T-cell (primary cell): Measurements from ENCODE around the gene ARID5B. TPM values are rescaled to one million over a fixed set of nuclear protein-coding genes. Genes with fewer than 3 reads are reported as not detected.

ENCODE experiments used
- ATAC-seq, 4 experiments: fragments of 200-7000 bp in 3 of 4; fragments of 150-1000 bp in 1 of 4; cut with Tn5 transposase; replicated peaks in 1 of 4; 1 replicate in 3 of 4; 2 replicates in 1 of 4; pipeline ENCODE4 v1.10.0; 2021; ENCODE audit warnings: moderate library complexity in 3 of 4, mild to moderate bottlenecking in 2 of 4, moderate number of reproducible peaks in 1 of 4
- CTCF ChIA-PET, 2 donors: fragments of 300-600 bp; sonication (Branson Sonifier 250); formaldehyde crosslinking; loops; one replicate each; lab custom pipeline; 2022; ENCODE audit warnings: antibody characterized with exemption in 2 of 2; lab: Charles Lee
- POLR2A ChIA-PET, 2 donors: fragments of 300-600 bp; sonication (Branson Sonifier 250); formaldehyde crosslinking; loops; one replicate each; lab custom pipeline; 2022; ENCODE audit warnings: antibody characterized with exemption in 2 of 2; lab: Charles Lee
- DNase-seq, 35 experiments: peaks; one replicate each; pipeline versions ENCODE4 v3.0.0 to v3.0.0-alpha.2; 2013 to 2023
- H3K27ac ChIP-seq: one replicate; pipeline ENCODE4 v1.5.1; 2013; ENCODE audit warnings: low read length
- H3K27me3 ChIP-seq, 2 experiments: replicated peaks in 1 of 2; 1 replicate in 1 of 2; 2 replicates in 1 of 2; pipeline versions ENCODE4 v1.6.1 to v1.7.0; 2013; ENCODE audit warnings: low read length in 1 of 2, mixed read lengths in 1 of 2; ENCODE audit not compliant: control insufficient read depth in 2 of 2, insufficient read depth in 2 of 2; ENCODE audit errors: extremely low read depth in 1 of 2
- H3K36me3 ChIP-seq, 2 donors: 1 replicate in 1 of 2; 2 replicates in 1 of 2; pipeline versions ENCODE4 v1.6.1 to v1.7.0; 2013; ENCODE audit warnings: low read length in 1 of 2; ENCODE audit not compliant: control insufficient read depth in 2 of 2, insufficient read depth in 1 of 2; ENCODE audit errors: extremely low read depth in 1 of 2
- H3K4me1 ChIP-seq, 2 experiments: 1 replicate in 1 of 2; 2 replicates in 1 of 2; pipeline versions ENCODE4 v1.6.1 to v1.7.0; 2013; ENCODE audit warnings: low read length in 2 of 2, mixed read lengths in 1 of 2; ENCODE audit not compliant: insufficient read depth in 2 of 2, control insufficient read depth in 1 of 2; ENCODE audit errors: extremely low read depth in 1 of 2
- H3K4me3 ChIP-seq, 2 donors: 1 replicate in 1 of 2; 2 replicates in 1 of 2; pipeline versions ENCODE4 v1.5.1 to v1.7.0; 2013; ENCODE audit warnings: mild to moderate bottlenecking in 2 of 2, low read length in 1 of 2, moderate library complexity in 1 of 2; ENCODE audit not compliant: control insufficient read depth in 1 of 2; ENCODE audit errors: extremely low read depth in 1 of 2
- H3K9me3 ChIP-seq: 2 replicates; pipeline ENCODE4 v1.7.0; 2013
- H3K27ac Mint-ChIP-seq, 2 donors: one replicate each; pipeline ENCODE4 v1.8.0; 2020 to 2021; ENCODE audit warnings: mild to moderate bottlenecking in 2 of 2, mixed read lengths in 2 of 2
- H3K27me3 Mint-ChIP-seq, 2 donors: one replicate each; pipeline ENCODE4 v1.8.0; 2021 to 2022; ENCODE audit warnings: mixed read lengths in 2 of 2
- H3K36me3 Mint-ChIP-seq: one replicate; pipeline ENCODE4 v1.8.0; 2021; ENCODE audit warnings: mixed read lengths
- H3K4me1 Mint-ChIP-seq, 3 donors: one replicate each; pipeline ENCODE4 v1.8.0; 2020 to 2022; ENCODE audit warnings: mixed read lengths in 3 of 3, mild to moderate bottlenecking in 1 of 3
- H3K4me3 Mint-ChIP-seq, 3 donors: one replicate each; pipeline ENCODE4 v1.8.0; 2020 to 2022; ENCODE audit warnings: mild to moderate bottlenecking in 3 of 3, mixed read lengths in 3 of 3, moderate library complexity in 3 of 3
- H3K9me3 Mint-ChIP-seq, 3 donors: one replicate each; pipeline ENCODE4 v1.8.0; 2020 to 2022; ENCODE audit warnings: mixed read lengths in 3 of 3
- WGBS: methylation state at CpG from one replicate; pipeline ENCODE4 v1.1.5; 2013; ENCODE audit warnings: missing lambda C conversion rate; ENCODE audit not compliant: insufficient coverage; 5-methylcytosine and 5-hydroxymethylcytosine counted together
- total RNA-seq, 35 experiments: library from RNA in 6 of 35; stranded (reverse) in 6 of 35; fragments of 120-200 nt in 1 of 35; gene quantifications; one replicate each; pipeline versions ENCODE4 v1.2.1 to v1.2.4 and lab custom pipeline; 2013 to 2026

ARID5B gene
- total RNA-seq, 5 donors from 2014 or later (not counting 1 experiment from before 2014, with no cell fraction given) = 34.0 to 75.5 (median 42.5) TPM

DNA sequence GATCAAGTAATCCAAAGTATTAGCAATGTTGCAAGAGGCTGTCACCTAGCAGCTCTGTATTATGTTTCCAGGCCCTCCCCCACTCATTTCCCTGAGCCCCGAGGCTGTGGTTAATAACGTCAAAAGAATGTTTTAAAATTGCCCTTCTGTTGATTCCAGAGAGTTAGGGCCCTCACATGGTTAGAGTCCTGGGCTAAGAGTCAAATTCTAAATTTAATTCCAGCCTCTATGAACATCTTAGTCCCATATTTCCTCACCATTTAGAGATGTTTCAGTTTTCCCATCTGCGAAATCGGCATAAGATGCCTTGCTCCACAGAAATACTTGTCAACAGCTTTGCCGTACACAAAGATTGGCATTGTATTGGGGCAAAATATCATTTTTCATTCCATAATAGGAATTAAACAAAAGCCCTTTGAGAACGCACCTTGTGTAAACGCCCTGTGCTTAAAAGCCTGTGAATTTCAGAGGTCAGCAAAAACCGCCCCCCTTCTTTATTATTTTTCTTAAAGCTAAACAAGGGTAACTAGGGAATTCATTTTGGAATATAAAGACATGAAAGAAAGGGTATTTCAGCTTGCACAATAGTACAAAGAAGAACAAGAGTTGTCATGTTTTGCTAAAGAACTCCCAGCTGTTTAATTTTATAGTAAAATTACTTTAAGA is 135.8 kb downstream of the ARID5B start:
- H3K27me3 ChIP-seq = no peaks in the 10 kb centered on the region
- H3K9me3 ChIP-seq = no peaks in the 10 kb centered on the region
- Mint-ChIP-seq H3K4me1 (peaks cover 80 to 84% (median 83%) of the 10 kb centered on the region in 3 donors), H3K36me3 (peaks cover 14% of the 10 kb centered on the region), H3K27me3 (no peaks in the 10 kb centered on the region), H3K27ac (peak overlapping the region; percentile 85 to 88), H3K4me3 (peak overlapping the region in 1 of 3 donors; percentile 13), H3K9me3 (no peaks in the 10 kb centered on the region)
- POLR2A ChIA-PET = interaction anchor here (0.6 to 4.0 kb wide), 4 partner anchors 12 to 204 kb away, joined by 3 to 25 read pairs (median 6); no protein-coding TSS in a partner anchor
- H3K27ac ChIP-seq = peak overlapping the region; percentile 45
- H3K4me1 ChIP-seq = peaks cover 37 to 55% of the 10 kb centered on the region in 2 experiments
- no peak overlapping the region for H3K4me3 ChIP-seq
- DNase-seq (no peak), ATAC-seq (no peak)
- H3K36me3 ChIP-seq = no peaks in the 10 kb centered on the region
- WGBS = 20% methylated on average over 1 of the region's 8 CpGs
- CTCF ChIA-PET = interaction anchor here (0.5 to 11.2 kb wide), 27 partner anchors 8 to 556 kb away, joined by 3 to 200 read pairs (median 6); partner anchors contain the start of gene ARID5B (in 1 of the 2)

DNA sequence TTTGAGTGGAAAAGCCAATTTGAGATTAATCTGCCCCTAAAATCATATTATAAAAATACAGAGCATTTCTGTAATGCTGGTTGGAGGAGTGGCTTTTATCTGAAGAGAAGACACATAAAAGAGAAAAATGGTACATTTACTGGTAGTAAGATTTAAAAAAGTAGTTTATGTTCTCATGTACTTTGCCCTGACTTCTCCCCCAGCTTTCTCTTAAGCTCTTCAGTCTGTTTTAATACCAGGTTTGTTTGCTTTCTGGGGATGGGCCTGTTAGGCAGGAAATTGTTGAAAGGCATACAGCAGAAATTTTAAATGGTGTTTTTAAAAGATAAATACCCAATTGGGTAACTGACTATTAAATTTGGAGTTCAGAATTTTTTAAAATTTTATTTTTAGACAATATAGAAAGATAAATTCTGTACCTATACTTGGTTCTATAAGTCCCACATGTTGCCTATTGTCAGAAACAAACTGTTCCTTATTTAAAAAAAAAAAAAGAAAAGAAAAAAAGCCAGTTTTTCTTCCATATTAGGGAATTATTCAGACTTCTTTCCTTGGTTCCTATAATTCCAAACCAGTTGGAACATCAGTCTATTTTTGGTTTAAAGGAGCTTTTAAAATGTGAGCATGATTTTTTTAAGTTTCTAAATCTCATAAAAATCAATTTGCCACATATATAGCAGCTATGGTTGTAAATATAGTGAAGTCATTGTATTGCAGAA is 136.6 kb downstream of the ARID5B start:
- POLR2A ChIA-PET = interaction anchor here (0.6 to 4.0 kb wide), 12 partner anchors 11 to 1119 kb away, joined by 3 to 25 read pairs (median 5); no protein-coding TSS in a partner anchor
- Mint-ChIP-seq H3K27ac (peak overlapping the region; percentile 89 to 91), H3K4me3 (peak overlapping the region in 1 of 3 donors; percentile 62), H3K36me3 (peaks cover 16% of the 10 kb centered on the region), H3K9me3 (no peaks in the 10 kb centered on the region), H3K4me1 (peaks cover 80 to 85% (median 85%) of the 10 kb centered on the region in 3 donors), H3K27me3 (no peaks in the 10 kb centered on the region)
- Histone ChIP-seq H3K4me3 (no peak overlapping the region), H3K27ac (peak overlapping the region; percentile 45), H3K4me1 (peaks cover 37 to 49% of the 10 kb centered on the region in 2 experiments), H3K9me3 (no peaks in the 10 kb centered on the region), H3K36me3 (no peaks in the 10 kb centered on the region), H3K27me3 (no peaks in the 10 kb centered on the region)
- CTCF ChIA-PET = interaction anchor here (0.5 to 11.2 kb wide), 50 partner anchors 8 to 1187 kb away, joined by 3 to 200 read pairs (median 5); partner anchors contain the start of gene ARID5B (in 1 of the 2)
- no peak for DNase-seq
- peak in 3 of 4 experiments; percentile 16 to 62 (median 24) for ATAC-seq

DNA sequence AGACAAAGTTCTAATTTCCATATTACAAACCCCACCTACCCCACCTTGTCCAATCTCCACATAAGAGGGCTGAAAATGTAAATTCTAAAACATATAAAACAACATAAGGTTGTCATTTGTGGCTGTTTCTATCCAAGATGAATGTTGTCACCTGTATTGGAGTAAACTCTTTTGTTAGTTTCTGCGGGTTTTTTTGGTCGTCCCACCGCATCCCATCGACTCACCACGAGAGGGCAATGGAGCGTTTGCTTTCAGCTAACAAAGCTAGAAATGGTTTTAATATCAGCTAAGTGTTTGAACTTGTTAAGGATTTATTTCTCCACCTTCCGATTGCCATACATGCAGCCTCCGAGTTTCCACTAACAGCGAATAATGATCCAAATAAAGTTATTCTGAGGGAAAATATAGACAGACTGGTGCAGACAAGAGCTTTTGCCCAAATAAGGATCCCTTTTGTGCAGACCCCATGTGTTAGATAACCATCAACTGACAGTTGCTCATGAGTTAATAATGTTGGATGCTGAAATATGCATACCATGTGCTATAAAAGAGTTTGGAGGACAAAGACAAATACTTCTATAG is 137.2 kb downstream of the ARID5B start:
- Mint-ChIP-seq H3K4me1 (peaks cover 80 to 85% (median 85%) of the 10 kb centered on the region in 3 donors), H3K36me3 (peaks cover 20% of the 10 kb centered on the region), H3K9me3 (no peaks in the 10 kb centered on the region), H3K27me3 (no peaks in the 10 kb centered on the region), H3K27ac (peak overlapping the region; percentile 89 to 91), H3K4me3 (peak overlapping the region; percentile 54 to 62 (median 58))
- Histone ChIP-seq H3K4me3 (peak overlapping the region in 1 of 2 donors; percentile 15), H3K27ac (peak overlapping the region; percentile 45), H3K27me3 (no peaks in the 10 kb centered on the region), H3K9me3 (no peaks in the 10 kb centered on the region), H3K4me1 (peaks cover 37 to 45% of the 10 kb centered on the region in 2 experiments), H3K36me3 (no peaks in the 10 kb centered on the region)
- ChIA-PET POLR2A (interaction anchor here (0.6 to 4.0 kb wide), 10 partner anchors 11 to 1118 kb away, joined by 3 to 25 read pairs (median 5); no protein-coding TSS in a partner anchor), CTCF (interaction anchor here (0.5 to 11.2 kb wide), 49 partner anchors 9 to 1187 kb away, joined by 3 to 200 read pairs (median 5); partner anchors contain the start of gene ARID5B (in 1 of the 2))
- DNase-seq (peak; percentile 50 to 84 (median 74)), ATAC-seq (peak; percentile 68 to 83 (median 71))
- no CpG with 5 or more reads among the region's 9 CpGs for WGBS

DNA sequence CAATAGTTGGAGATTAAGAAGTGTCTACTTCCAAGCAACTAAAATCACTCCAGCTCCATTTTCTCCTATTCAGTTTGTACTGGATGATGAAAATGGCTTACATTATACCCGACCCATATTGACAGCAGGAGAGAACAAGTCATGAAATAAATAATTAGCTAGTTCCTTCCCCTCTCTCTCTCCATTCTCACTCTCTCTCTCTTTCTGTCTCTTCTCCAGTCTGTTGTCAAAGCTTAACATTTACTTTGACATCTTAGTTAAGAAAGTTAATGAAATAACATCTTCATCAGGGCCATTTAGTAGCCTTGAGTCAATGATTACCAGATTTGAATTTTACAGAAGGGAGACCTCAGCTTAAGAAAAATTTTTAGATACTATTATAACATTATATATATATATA is 138.5 kb downstream of the ARID5B start:
- no peaks in the 10 kb centered on the region for H3K27me3 Mint-ChIP-seq
- no peak for DNase-seq

DNA sequence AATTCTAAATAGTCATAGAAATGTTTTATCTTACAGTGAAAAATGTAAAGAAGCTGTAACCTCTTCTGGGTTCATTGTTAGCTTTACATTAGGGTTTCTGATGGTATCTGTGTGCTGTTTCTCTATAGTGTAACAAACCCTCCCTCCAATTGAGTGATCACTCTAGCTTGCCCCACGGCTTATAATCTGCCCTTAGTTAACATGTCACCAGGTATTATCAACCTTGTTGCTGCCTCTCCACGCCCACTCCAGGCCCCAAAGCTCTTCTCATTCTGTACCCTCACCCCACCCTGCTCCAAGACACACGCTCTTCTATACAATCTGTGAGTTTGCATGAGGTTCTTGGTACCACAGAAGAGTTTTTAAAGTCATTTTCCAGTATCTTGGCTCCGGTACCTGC is 139.4 kb downstream of the ARID5B start:
- peak overlapping the region in 2 of 3 donors; percentile 27 to 31 for H3K4me3 Mint-ChIP-seq
- no CpG with 5 or more reads among the region's 4 CpGs for WGBS
- Histone ChIP-seq H3K36me3 (no peaks in the 10 kb centered on the region), H3K27me3 (no peaks in the 10 kb centered on the region), H3K4me1 (peaks cover 47 to 51% of the 10 kb centered on the region in 2 experiments), H3K9me3 (no peaks in the 10 kb centered on the region), H3K27ac (no peak overlapping the region), H3K4me3 (no peak overlapping the region)
- peaks cover 14% of the 10 kb centered on the region for H3K36me3 Mint-ChIP-seq
- DNase-seq (no peak), ATAC-seq (no peak)
- no peaks in the 10 kb centered on the region for H3K27me3 Mint-ChIP-seq
- peaks cover 86 to 91% (median 90%) of the 10 kb centered on the region in 3 donors for H3K4me1 Mint-ChIP-seq
- ChIA-PET POLR2A (interaction anchor here (0.6 to 4.0 kb wide), 4 partner anchors 9 to 42 kb away, joined by 3 to 25 read pairs (median 8); no protein-coding TSS in a partner anchor), CTCF (interaction anchor here (0.6 to 11.2 kb wide), 12 partner anchors 9 to 225 kb away, joined by 3 to 200 read pairs (median 4); partner anchors contain the start of gene ARID5B (in 1 of the 2))
- no peaks in the 10 kb centered on the region for H3K9me3 Mint-ChIP-seq
- peak overlapping the region; percentile 80 to 84 for H3K27ac Mint-ChIP-seq

More for the DNA sequence above, 138.5 kb downstream of the ARID5B start:
- H3K4me3 Mint-ChIP-seq = peak overlapping the region in 1 of 3 donors; percentile 62
- no peak for ATAC-seq
- no peaks in the 10 kb centered on the region for H3K27me3 ChIP-seq
- H3K36me3 ChIP-seq = no peaks in the 10 kb centered on the region
- H3K9me3 Mint-ChIP-seq = no peaks in the 10 kb centered on the region
- ChIA-PET CTCF (interaction anchor here (0.5 to 11.2 kb wide), 23 partner anchors 8 to 397 kb away, joined by 3 to 200 read pairs (median 7); partner anchors contain the start of gene ARID5B (in 1 of the 2)), POLR2A (interaction anchor here (0.6 to 4.0 kb wide), 6 partner anchors 9 to 142 kb away, joined by 3 to 25 read pairs (median 7); no protein-coding TSS in a partner anchor)
- H3K27ac ChIP-seq = no peak overlapping the region
- peak overlapping the region; percentile 53 to 91 for H3K27ac Mint-ChIP-seq
- peaks cover 17% of the 10 kb centered on the region for H3K36me3 Mint-ChIP-seq
- no CpG with 5 or more reads among the region's 1 CpG for WGBS
- H3K4me1 ChIP-seq = peaks cover 43 to 44% of the 10 kb centered on the region in 2 experiments
- H3K4me1 Mint-ChIP-seq = peaks cover 84 to 91% (median 89%) of the 10 kb centered on the region in 3 donors
- no peak overlapping the region for H3K4me3 ChIP-seq
- no peaks in the 10 kb centered on the region for H3K9me3 ChIP-seq
